ENCODE data around the gene GP2. TPM values are rescaled to one million over a fixed set of nuclear protein-coding genes. Genes with fewer than 3 reads are reported as not detected.

The GP2 gene
- total and polyA plus RNA-seq, 2 of the 4 experiments (the other 2 are of a cell fraction), result not detected

- BruUV-seq (replicated peaks), result no TSS peak
- no peak overlapping the region for H3K4me2 ChIP-seq (ENCODE audit: low read depth, low read length)
- H3K36me3 ChIP-seq (ENCODE audit: control insufficient read depth, insufficient read depth, low read length), result no peaks in the 10 kb centered on the region
- H2AK5ac ChIP-seq (ENCODE audit: low read depth, low read length), result no peak overlapping the region
- no peak overlapping the region for H3K4ac ChIP-seq (ENCODE audit: low read depth, low read length)
- intact Hi-C loops (cut with micrococcal nuclease) (no loop called here), in situ Hi-C loops (cut with MboI; ENCODE audit: low sequenced_read_pairs) (no loop called here), dilution Hi-C loops (cut with HindIII; ENCODE audit: low sequenced_read_pairs, unreplicated experiment) (no loop called here)
- ChIA-PET CTCF (no interaction called here), POLR2A (ENCODE audit: unreplicated experiment) (no interaction called here)
- no peak for TF ChIP-seq MAFK (IDR thresholded peaks at IDR 0.05; ENCODE audit: low read depth, low read length)
- TF ChIP-seq CEBPB (IDR thresholded peaks at IDR 0.05; ENCODE audit: low read depth, low read length), result no peak
- TF ChIP-seq ELK1 (IDR thresholded peaks at IDR 0.05; ENCODE audit: borderline replicate concordance, low read depth, low read length), result no peak
- no peak overlapping the region for H4K91ac ChIP-seq (ENCODE audit: insufficient read depth, low read depth, low read length)
- no peak overlapping the region for H2AFZ ChIP-seq (replicated peaks; ENCODE audit: low read length, poor library complexity)
- H2AK9ac ChIP-seq (replicated peaks; ENCODE audit: low read depth, low read length, poor library complexity), result no peak overlapping the region
- no peak overlapping the region for H4K8ac ChIP-seq (ENCODE audit: low read depth in 2 of 2, low read length in 2 of 2)
- H3K14ac ChIP-seq (replicated peaks; ENCODE audit: low read depth, low read length), result no peak overlapping the region
- no peak overlapping the region for H2BK5ac ChIP-seq (ENCODE audit: low read depth, low read length, poor library complexity, severe bottlenecking)
- H2BK120ac ChIP-seq (ENCODE audit: low read depth, low read length), result no peak overlapping the region
- no peak overlapping the region for H4K5ac ChIP-seq (ENCODE audit: low read depth, low read length)
- no peak overlapping the region for H2BK20ac ChIP-seq (ENCODE audit: low read depth, low read length)
- ATAC-seq (ENCODE audit: low read depth) (no peak), DNase-seq (no peak)
- H3K9ac ChIP-seq (ENCODE audit: low read depth, low read length), result no peak overlapping the region
- WGBS, 2 experiments (ENCODE audit: extremely low coverage in 2 of 2, insufficient read length in 1 of 2), result no CpG with 5 or more reads among the region's 2 CpGs
- H4K20me1 ChIP-seq (ENCODE audit: insufficient read depth, low read length), result no peaks in the 10 kb centered on the region
- H3K18ac ChIP-seq (ENCODE audit: low read depth, low read length), result no peak overlapping the region
- H3K9me1 ChIP-seq (ENCODE audit: insufficient read depth, low read length), result no peaks in the 10 kb centered on the region
- H2BK15ac ChIP-seq (ENCODE audit: low read depth, low read length), result no peak overlapping the region
- no peak overlapping the region for H3K27ac ChIP-seq (ENCODE audit: insufficient read depth, low read length)
- no peaks in the 10 kb centered on the region for H3K27me3 ChIP-seq (ENCODE audit: control insufficient read depth, insufficient read depth, low read length)
- H3K9me3 ChIP-seq (ENCODE audit: control insufficient read depth, insufficient read depth, low read length), result peaks cover 16% of the 10 kb centered on the region
- no peaks in the 10 kb centered on the region for H3K79me1 ChIP-seq (ENCODE audit: low read depth in 1 of 2, low read length in 2 of 2)
- H3K4me3 ChIP-seq (ENCODE audit: insufficient read depth, low read depth, low read length), result no peak overlapping the region
- no peak overlapping the region for H3K23ac ChIP-seq (ENCODE audit: low read depth, low read length)
- no peak overlapping the region for H3K56ac ChIP-seq (ENCODE audit: extremely low read depth, insufficient read depth, low read length)
- no peaks in the 10 kb centered on the region for H3K4me1 ChIP-seq (ENCODE audit: control insufficient read depth, insufficient read depth, low read length)
Observed at GRCh38 chr16:20320178-20320577, 7.1 kb downstream of the GP2 start.
